ENCODE measurements around the gene HECTD4. TPM values are rescaled to one million over a fixed set of nuclear protein-coding genes. Genes with fewer than 3 reads are reported as not detected.

Gene HECTD4
- total and polyA plus RNA-seq, 2 of the 4 experiments (the other 2 are of a cell fraction): 12.9 to 13.0 TPM

DNA sequence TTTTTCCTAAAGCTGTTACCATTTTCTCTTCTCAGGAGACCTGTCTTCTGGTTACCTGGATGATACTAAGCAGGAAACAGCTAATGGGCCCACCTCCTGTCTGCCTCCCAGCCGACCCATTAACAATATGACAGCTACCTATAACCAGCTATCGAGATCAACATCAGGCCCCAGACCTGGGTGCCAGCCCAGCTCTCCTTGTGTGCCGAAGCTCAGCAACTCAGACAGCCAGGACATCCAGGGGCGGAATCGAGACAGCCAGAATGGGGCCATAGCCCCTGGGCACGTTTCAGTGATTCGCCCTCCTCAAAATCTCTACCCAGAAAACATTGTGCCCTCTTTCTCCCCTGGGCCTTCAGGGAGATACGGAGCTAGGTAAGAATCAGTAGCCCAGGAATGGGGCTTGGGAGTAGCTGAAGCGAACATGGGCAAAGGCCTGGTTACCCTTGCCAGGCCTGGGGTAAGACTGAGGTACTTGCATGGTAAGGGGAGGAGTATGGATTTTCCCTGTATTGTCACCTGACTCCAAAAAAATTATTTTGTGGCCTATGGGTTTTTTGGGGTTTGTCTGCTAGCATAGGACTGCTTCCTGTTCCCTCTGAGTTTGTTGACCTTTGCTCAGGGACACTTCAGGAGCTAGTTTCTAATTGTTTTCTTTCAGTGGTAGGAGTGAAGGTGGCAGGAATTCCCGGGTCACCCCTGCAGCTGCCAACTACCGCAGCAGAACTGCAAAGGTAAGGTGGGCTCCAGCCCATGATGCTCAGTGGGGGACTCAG is 230.3 kb downstream of the HECTD4 start:
- Histone ChIP-seq H3K27ac (ENCODE audit: insufficient read depth, low read length) (no peak overlapping the region), H2BK120ac (ENCODE audit: low read depth, low read length) (no peak overlapping the region), H3K36me3 (ENCODE audit: control insufficient read depth, insufficient read depth, low read length) (peaks cover 60% of the 10 kb centered on the region), H3K4me1 (ENCODE audit: control insufficient read depth, insufficient read depth, low read length) (peaks cover 2% of the 10 kb centered on the region; the same call in 1 of the 2 replicates), H3K4me3 (ENCODE audit: insufficient read depth, low read depth, low read length) (no peak overlapping the region), H3K14ac (replicated peaks; ENCODE audit: low read depth, low read length) (no peak overlapping the region), H3K23ac (ENCODE audit: low read depth, low read length) (no peak overlapping the region), H3K18ac (ENCODE audit: low read depth, low read length) (no peak overlapping the region), H3K9me1 (ENCODE audit: insufficient read depth, low read length) (peaks cover 10% of the 10 kb centered on the region), H2BK20ac (ENCODE audit: low read depth, low read length) (no peak overlapping the region), H4K5ac (ENCODE audit: low read depth, low read length) (no peak overlapping the region), H3K79me1 (ENCODE audit: low read depth in 1 of 2, low read length in 2 of 2) (peaks cover 8 to 16% of the 10 kb centered on the region in 2 experiments; a peak in 2 of 4 replicates), H3K9ac (ENCODE audit: low read depth, low read length) (no peak overlapping the region), H3K4ac (ENCODE audit: low read depth, low read length) (no peak overlapping the region), H4K91ac (ENCODE audit: insufficient read depth, low read depth, low read length) (no peak overlapping the region), H4K8ac (ENCODE audit: low read depth in 2 of 2, low read length in 2 of 2) (no peak overlapping the region), H3K56ac (ENCODE audit: extremely low read depth, insufficient read depth, low read length) (no peak overlapping the region), H4K20me1 (ENCODE audit: insufficient read depth, low read length) (peaks cover 6% of the 10 kb centered on the region; the same call in 1 of the 2 replicates), H3K4me2 (ENCODE audit: low read depth, low read length) (no peak overlapping the region), H2BK15ac (ENCODE audit: low read depth, low read length) (no peak overlapping the region), H2AFZ (replicated peaks; ENCODE audit: low read length, poor library complexity) (no peak overlapping the region), H3K9me3 (ENCODE audit: control insufficient read depth, insufficient read depth, low read length) (no peaks in the 10 kb centered on the region), H2AK9ac (replicated peaks; ENCODE audit: low read depth, low read length, poor library complexity) (no peak overlapping the region), H2BK5ac (ENCODE audit: low read depth, low read length, poor library complexity, severe bottlenecking) (no peak overlapping the region), H3K27me3 (ENCODE audit: control insufficient read depth, insufficient read depth, low read length) (no peaks in the 10 kb centered on the region), H2AK5ac (ENCODE audit: low read depth, low read length) (no peak overlapping the region)
- ChIA-PET CTCF (no interaction called here), POLR2A (ENCODE audit: unreplicated experiment) (no interaction called here)
- TF ChIP-seq RFX5 (IDR thresholded peaks at IDR 0.05; ENCODE audit: low read depth, low read length): no peak
- TF ChIP-seq, protein P1, sequence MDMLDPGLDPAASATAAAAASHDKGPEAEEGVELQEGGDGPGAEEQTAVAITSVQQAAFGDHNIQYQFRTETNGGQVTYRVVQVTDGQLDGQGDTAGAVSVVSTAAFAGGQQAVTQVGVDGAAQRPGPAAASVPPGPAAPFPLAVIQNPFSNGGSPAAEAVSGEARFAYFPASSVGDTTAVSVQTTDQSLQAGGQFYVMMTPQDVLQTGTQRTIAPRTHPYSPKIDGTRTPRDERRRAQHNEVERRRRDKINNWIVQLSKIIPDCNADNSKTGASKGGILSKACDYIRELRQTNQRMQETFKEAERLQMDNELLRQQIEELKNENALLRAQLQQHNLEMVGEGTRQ (IDR thresholded peaks at IDR 0.05; ENCODE audit: low read depth, low read length): no peak
- no peak for TF ChIP-seq FOS (IDR thresholded peaks at IDR 0.05; ENCODE audit: low read depth, low read length)
- TF ChIP-seq RCOR1 (IDR thresholded peaks at IDR 0.05; ENCODE audit: insufficient replicate concordance, low read length): no peak
- no peak for TF ChIP-seq RAD21 (IDR thresholded peaks at IDR 0.05; ENCODE audit: low read length)
- TF ChIP-seq POLR2A (IDR thresholded peaks at IDR 0.05; ENCODE audit: low read depth, low read length): no peak
- TF ChIP-seq, protein P2, sequence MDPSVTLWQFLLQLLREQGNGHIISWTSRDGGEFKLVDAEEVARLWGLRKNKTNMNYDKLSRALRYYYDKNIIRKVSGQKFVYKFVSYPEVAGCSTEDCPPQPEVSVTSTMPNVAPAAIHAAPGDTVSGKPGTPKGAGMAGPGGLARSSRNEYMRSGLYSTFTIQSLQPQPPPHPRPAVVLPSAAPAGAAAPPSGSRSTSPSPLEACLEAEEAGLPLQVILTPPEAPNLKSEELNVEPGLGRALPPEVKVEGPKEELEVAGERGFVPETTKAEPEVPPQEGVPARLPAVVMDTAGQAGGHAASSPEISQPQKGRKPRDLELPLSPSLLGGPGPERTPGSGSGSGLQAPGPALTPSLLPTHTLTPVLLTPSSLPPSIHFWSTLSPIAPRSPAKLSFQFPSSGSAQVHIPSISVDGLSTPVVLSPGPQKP (IDR thresholded peaks at IDR 0.05; ENCODE audit: borderline replicate concordance, low read depth, low read length): no peak
- ATAC-seq (ENCODE audit: low read depth) (no peak), DNase-seq (no peak)
- dilution Hi-C loops (cut with HindIII; ENCODE audit: low sequenced_read_pairs, unreplicated experiment): no loop called here
- intact Hi-C loops (cut with micrococcal nuclease): no loop called here
- WGBS, 2 experiments (ENCODE audit: extremely low coverage in 2 of 2, insufficient read length in 1 of 2): no CpG with 5 or more reads among the region's 11 CpGs
- no TSS peak for BruUV-seq (replicated peaks)
- in situ Hi-C loops (cut with MboI; ENCODE audit: low sequenced_read_pairs): no loop called here

Data from IMR-90 (cell line).